Colon (tissue), 2 donors: ENCODE measurements around the gene TUBB.

Experiments
- FAIRE-seq: peaks from 2 replicates; lab custom pipeline; 2012; peaks lifted over from hg19 to GRCh38; lab: Jason Lieb, UNC
- donor health status: control.
- donor health status: control.

The TUBB gene

GRCh38 chr6:30719791-30720737, at the start of gene TUBB:
TSS of gene TUBB (plus strand) at chr6:30720352. CDS start at chr6:30720507, 155 bp downstream.
- FAIRE-seq, result no peak

- FAIRE-seq, result no peak
Observed at GRCh38 chr6:30670760-30671527, 49.2 kb upstream of the TUBB start.

DNA sequence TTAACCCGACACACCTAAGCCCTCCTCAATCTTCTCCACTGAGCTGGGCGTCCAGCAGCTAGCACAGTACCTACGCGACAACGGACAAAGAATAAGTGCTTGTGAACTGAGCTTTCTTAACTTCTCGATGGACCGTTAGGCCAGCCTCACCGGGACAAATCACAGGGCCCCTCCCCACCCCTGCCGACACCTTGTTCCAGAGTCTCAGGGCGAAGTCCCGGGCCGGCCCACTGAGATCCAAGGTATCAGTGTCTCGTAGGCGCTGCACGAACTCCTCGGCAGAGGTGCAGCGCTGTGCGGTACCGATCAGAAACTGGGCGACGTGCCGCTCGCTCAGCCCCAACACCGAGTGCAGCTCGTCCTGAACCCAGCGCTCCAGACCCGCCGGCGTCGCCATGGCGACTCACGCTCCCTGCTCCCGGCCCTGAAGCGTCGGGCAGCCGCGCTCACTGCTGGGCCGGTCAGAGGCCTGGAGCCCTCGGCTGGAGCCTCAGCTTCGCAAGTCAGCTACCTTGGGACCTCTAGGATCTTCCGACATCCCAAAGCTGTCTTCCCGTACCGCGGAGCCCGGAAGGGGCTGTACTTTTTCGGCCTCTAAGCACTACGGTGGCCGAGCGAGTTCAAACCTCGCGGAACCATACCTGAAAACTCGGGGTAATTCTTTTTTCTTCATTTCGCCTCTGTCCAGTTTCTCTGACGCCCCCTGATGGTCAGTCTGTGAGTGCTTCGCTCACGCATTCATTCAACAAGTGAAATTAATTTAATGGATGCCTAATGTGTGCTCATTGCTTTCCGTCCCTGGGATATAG, 47.5 kb upstream of the TUBB start, which contains the start of gene DHX16:
Gene DHX16, minus strand, starts transcription at position 562 of the 809 bp plus-strand sequence. Its CDS starts 165 bp downstream, at position 397.
- FAIRE-seq, result no peak

GRCh38 chr6:30676660-30677285, 43.4 kb upstream of the TUBB start:
- FAIRE-seq, result no peak

GRCh38 chr6:30678964-30679726, 41.0 kb upstream of the TUBB start:
- FAIRE-seq, result no peak

DNA sequence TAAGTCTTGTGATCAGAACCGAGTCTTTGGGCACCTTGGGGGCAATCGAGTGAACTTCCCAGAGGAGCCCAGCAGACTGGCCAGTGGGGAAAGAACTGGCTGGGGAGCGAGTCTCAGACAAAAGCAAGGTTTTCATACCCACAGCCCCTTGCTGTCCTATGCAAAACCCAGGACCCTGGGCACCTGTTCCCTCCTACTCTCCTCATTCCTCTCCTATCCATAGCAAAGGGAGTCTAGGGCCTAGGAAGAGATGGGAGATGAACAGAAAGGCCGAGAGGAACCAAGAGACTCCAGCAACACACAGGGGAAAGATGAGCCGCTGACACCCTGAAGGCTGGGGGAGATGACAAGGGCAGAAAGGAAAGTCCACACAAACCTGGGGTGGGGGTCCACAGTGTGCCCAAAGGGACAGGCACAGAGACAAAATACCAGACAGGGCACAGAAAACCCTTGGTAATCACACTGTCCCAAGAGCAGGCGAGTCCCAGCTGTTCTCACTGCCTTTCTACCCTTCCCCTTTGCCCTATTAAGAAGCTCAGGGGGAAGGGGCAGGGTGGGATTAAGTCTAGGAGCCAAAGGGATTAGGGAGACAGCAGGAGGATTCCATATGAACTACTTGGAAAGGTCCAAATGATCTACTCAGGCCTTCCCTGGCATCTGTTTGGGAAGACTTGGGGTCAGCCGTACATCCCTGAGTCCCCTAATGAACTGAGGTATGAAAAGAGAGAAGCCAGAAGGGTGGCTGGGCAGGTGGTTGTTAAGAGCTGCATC, 40.2 kb upstream of the TUBB start:
- no peak for FAIRE-seq

GRCh38 chr6:30681766-30682142, 38.4 kb upstream of the TUBB start:
- no peak for FAIRE-seq

DNA sequence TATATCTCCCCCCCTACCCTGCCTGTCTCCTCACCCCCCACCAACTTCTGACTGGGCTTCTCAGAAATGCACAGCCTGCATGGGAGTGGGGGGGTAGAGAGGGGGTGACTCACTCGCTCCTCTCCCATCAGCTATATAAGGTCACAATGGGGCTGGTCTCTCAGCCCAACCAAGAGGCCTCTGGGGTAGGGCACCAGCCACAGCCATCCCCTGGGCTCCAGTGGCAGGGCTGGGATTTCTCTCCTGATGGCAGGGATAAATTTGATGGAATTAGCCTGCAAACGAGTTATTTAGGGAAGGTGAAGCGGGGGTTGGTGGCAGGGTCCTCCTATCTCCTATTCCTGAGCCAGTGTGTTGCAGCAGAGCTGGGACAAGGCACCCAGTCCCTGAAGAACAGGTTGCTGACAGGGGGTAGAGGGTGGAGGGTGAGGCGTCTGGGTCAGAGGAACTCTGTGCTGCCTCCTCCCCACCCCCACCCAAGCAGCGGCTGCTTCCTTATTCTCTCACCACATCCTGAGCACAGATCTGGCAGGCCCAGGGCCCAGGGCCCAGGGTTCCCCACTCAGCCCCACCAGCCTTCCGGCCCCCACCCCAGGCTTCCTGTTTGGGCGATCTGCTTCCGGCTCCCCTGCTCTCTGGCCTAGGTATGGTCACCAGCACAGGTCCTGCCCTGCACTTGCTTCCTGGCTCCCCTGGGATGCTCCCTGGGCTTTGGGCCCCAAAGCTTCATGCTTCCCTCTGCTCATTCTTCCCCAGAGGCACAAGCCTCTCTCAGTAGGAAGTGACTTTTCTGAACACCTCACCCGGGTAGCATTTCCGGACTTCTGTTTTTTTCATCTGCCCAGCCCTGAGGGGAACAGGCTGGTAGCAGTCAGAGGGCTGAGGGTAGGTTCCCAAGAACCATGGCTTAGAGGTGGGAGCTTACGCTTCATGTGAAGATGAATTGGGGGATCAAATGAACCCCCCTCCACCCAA, 37.7 kb upstream of the TUBB start:
- no peak for FAIRE-seq

GRCh38 chr6:30683183-30683979, 36.8 kb upstream of the TUBB start:
- no peak for FAIRE-seq

DNA sequence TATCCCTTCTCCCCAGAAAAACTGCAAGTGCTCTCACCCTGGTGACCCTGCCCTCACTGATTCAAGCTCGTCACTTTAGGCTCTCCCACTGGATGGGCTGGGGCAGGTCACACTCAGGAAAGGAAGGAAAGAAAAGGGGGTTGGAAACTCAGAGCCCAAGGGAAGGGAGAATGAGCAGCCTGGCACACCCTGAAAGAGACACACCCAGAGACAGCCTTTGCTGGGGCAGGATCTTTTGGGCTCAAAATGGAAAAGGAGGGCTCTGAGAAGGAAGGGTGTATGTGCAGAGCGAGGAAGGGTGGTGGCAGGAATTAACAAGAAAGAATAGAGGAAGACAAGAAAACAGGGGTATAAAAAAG, 36.2 kb upstream of the TUBB start:
- no peak for FAIRE-seq

GRCh38 chr6:30684386-30685156, 35.6 kb upstream of the TUBB start:
- FAIRE-seq, result no peak

GRCh38 chr6:30685157-30686008, 34.8 kb upstream of the TUBB start:
- no peak for FAIRE-seq

DNA sequence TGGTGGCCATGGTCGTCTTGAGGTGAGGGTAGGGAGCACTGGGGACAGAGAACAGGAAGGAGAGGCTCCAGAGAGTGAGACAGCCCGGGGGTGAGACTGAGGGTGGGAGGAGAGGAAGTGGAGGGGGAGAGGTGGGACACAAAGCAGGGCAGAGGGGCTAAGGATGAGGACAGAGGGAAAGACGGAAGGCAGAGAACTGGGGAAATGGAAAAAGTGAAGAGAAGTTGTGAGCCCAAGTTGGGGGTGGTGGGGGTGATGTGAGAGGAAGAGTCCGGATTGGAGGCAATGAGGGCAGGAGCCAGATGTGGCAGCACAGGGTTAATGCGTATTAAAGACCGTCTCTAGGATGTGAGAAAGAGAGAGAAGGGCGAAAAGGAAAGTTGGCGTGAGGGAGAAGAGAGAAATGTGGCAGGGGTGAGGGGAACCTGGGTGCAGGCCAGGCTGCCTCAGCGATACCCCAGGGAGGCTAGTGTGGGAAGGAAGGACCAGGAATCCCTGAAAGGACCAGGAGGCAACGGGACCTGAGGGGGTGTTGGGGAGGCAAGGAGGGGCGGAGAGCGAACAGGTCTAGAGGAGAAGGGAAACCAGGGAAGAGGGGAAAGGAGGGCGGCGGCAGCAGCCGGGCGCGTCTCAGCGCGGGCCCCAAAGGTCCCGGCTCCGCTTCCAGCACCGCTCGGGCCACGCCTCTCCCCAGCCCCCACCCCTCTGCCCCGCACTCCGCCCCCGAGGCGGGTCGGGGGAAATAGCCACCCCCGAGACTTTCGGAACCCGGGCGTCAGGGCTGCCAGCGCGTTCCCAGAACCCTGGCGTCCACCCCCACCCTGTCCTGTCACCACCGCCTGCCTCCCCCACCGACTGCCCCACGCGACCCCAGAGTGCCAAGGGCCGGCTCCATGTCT, 33.9 kb upstream of the TUBB start, which contains the start of gene PPP1R18:
Gene PPP1R18, minus strand, starts transcription at position 637 of the 899 bp plus-strand sequence. Its CDS starts 627 bp downstream, at position 10.
- no peak for FAIRE-seq

DNA sequence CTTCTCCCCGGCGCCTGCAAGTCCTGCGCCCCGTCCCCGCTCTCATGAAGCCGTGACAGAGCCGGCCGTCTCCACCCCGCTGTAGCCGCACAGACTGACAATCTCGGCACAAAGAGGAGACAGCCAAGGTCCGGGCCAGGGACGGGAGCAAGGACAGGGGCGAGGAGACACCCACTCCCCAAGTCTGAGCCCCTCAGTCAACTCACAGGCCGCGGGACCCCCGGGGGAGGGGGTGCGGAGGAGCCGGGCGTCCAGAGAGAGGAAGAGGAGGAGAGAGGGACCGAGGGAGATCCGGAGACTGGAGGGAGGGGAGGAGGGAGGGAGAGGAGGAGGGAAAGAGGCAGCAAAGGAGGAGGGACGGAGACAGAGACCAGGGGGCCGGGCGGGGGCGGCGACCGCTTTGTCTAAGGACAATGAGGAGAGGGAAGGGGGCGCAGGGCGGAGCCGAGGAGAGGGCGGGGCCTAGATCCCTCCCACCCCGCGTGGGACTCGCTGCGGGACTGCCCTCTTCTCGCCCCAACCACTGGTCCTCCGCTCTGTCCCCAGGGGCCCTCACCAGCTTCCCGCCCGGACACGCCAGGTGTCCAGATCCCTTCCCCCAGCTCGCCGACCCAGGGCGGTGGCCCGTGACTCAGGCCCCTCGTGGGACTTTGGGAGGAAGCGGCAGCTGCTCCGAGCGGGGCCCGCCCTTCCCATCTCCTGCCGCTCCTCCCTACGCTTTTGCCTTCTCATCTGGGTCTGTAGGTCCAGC, 33.1 kb upstream of the TUBB start:
- FAIRE-seq, result no peak
